Endothelial cell (in vitro differentiated cells): ENCODE measurements around the gene SPDYE4. TPM values are rescaled to one million over a fixed set of nuclear protein-coding genes. Genes with fewer than 3 reads are reported as not detected.

Source experiments
- DNase-seq: peaks from one replicate; pipeline ENCODE4 v3.0.0; 2021; ENCODE audit warnings: low spot score
- H3K27ac Mint-ChIP-seq: one replicate; pipeline ENCODE4 v1.8.0; 2021; ENCODE audit warnings: mixed read lengths, inconsistent platforms; ENCODE audit not compliant: unreplicated experiment
- H3K27me3 Mint-ChIP-seq: one replicate; pipeline ENCODE4 v1.8.0; 2021; ENCODE audit warnings: mild to moderate bottlenecking, moderate library complexity, mixed read lengths, inconsistent platforms; ENCODE audit not compliant: unreplicated experiment
- H3K36me3 Mint-ChIP-seq: one replicate; pipeline ENCODE4 v1.8.0; 2021; ENCODE audit warnings: mild to moderate bottlenecking, low read depth, mixed read lengths, inconsistent platforms; ENCODE audit not compliant: unreplicated experiment
- H3K4me1 Mint-ChIP-seq: one replicate; pipeline ENCODE4 v1.8.0; 2021; ENCODE audit warnings: mild to moderate bottlenecking, mixed read lengths, inconsistent platforms; ENCODE audit not compliant: unreplicated experiment
- H3K4me3 Mint-ChIP-seq: one replicate; pipeline ENCODE4 v1.8.0; 2021; ENCODE audit warnings: mild to moderate bottlenecking, mixed read lengths, inconsistent platforms; ENCODE audit not compliant: unreplicated experiment
- H3K9me3 Mint-ChIP-seq: one replicate; pipeline ENCODE4 v1.8.0; 2021; ENCODE audit warnings: mixed read lengths, inconsistent platforms; ENCODE audit not compliant: unreplicated experiment
- CTCF ChIP-seq: fragments of 200-600 bp; sonication (generic); IDR thresholded peaks from one replicate; pipeline ENCODE4 v1.5.0; 2021; ENCODE audit warnings: antibody characterized with exemption; ENCODE audit not compliant: unreplicated experiment
- total RNA-seq: library from RNA; stranded (reverse); fragmentation: NEBNext Ultra II Directional; extraction: Animal tissue kit (Norgen Biotek cat#: 25700); gene quantifications from one replicate; pipeline ENCODE4 v1.2.1, GENCODE V29; 2021; ENCODE audit not compliant: unreplicated experiment

SPDYE4 gene
- total RNA-seq, 1 donor from 2014 or later, result not detected

DNA sequence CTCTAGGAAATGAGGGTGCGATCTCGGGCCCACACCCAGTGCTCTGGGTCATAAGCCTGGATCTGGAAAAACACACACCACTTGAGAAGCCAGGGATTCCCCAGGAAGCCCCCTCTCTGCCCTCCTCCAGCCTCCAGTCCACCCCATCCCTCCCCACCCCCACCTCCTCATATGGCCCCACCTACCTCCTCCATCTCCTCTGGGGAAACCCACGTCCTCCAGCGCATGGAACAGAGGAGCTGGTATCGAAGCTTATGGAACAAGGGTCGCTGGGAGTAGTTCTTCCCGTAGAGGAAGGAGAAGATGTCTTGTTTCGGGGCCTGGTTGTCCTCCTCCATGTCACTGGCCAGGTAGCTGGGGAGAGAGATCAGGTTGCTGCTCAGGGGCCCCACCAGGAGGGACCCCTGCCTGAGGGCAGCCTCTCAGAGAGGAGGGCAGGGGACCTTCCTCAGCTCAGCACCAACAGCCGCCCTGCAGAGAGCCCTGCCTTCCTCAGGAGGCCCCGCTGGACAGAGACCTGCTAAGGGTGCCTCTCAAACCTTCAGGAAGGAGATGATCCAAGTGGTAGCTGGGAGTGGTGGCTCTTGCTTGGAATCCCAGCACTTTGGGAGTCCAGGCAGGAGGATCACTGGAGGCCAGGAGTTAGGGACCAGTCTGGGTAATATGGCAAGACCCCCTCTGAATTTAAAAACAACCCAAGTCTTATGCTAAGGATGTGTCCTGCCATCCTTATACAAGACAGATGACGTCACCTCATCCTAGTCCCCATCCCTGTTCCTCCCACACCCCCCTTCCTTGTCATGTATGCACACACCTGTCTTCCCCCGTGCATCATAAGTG lies 5.0 kb downstream of the SPDYE4 start:
- Mint-ChIP-seq H3K4me3 (no peak overlapping the region), H3K27ac (no peak overlapping the region), H3K4me1 (peaks cover 4% of the 10 kb centered on the region), H3K36me3 (no peaks in the 10 kb centered on the region), H3K27me3 (peaks cover 18% of the 10 kb centered on the region), H3K9me3 (no peaks in the 10 kb centered on the region)
- TF ChIP-seq CTCF, result no peak
- no peak for DNase-seq

GRCh38 chr17:8749616-8750015 lies 8.7 kb downstream of the SPDYE4 start:
- Mint-ChIP-seq H3K27ac (peak overlapping the region; percentile 3), H3K36me3 (no peaks in the 10 kb centered on the region), H3K4me3 (no peak overlapping the region), H3K27me3 (no peaks in the 10 kb centered on the region), H3K4me1 (peaks cover 4% of the 10 kb centered on the region), H3K9me3 (no peaks in the 10 kb centered on the region)
- no peak for TF ChIP-seq CTCF
- DNase-seq, result no peak

GRCh38 chr17:8747742-8748141 lies 10.6 kb downstream of the SPDYE4 start:
- Mint-ChIP-seq H3K4me3 (no peak overlapping the region), H3K4me1 (peaks cover 8% of the 10 kb centered on the region), H3K36me3 (no peaks in the 10 kb centered on the region), H3K9me3 (no peaks in the 10 kb centered on the region), H3K27ac (no peak overlapping the region), H3K27me3 (no peaks in the 10 kb centered on the region)
- no peak for TF ChIP-seq CTCF
- DNase-seq, result no peak

DNA sequence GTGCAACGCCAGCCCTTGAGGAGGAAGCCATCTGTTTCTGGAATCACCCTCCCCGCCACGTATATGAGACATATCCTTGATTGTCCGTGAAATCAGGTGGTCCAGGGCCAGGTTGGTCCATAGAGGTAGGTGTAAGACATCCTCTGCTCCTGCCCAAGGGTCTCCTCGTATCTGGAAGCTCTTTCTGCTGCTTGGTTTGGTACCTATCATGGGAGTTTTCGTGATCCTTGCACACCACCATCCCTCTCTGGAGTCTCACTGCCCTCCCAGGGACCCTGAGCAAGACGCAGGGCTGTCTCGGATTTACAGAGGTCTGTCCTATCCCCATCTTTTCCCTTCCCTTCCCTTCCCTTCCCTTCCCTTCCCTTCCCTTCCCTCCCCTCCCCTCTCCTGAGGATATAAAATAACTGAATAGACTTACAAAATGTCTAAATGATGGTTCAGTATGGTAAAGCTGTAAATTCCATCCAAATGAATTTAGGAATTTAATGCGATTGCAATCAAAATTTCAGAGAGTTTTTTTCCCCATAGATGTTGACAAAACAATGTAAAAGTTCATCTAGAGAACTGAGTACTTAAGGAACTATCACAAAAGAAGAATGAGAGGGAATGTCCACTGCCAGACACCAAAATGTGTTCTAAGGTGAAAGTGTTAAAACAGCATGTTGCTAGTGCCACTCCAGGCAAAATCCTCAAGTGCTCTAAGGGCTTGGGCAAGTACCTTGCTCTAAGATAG lies 11.7 kb downstream of the SPDYE4 start:
- Mint-ChIP-seq H3K27ac (no peak overlapping the region), H3K9me3 (no peaks in the 10 kb centered on the region), H3K4me3 (peak overlapping the region; percentile 87), H3K4me1 (peaks cover 9% of the 10 kb centered on the region), H3K36me3 (no peaks in the 10 kb centered on the region), H3K27me3 (no peaks in the 10 kb centered on the region)
- TF ChIP-seq CTCF, result no peak
- no peak for DNase-seq
